Measurements from ENCODE around the gene U2AF2.

The U2AF2 gene

DNA sequence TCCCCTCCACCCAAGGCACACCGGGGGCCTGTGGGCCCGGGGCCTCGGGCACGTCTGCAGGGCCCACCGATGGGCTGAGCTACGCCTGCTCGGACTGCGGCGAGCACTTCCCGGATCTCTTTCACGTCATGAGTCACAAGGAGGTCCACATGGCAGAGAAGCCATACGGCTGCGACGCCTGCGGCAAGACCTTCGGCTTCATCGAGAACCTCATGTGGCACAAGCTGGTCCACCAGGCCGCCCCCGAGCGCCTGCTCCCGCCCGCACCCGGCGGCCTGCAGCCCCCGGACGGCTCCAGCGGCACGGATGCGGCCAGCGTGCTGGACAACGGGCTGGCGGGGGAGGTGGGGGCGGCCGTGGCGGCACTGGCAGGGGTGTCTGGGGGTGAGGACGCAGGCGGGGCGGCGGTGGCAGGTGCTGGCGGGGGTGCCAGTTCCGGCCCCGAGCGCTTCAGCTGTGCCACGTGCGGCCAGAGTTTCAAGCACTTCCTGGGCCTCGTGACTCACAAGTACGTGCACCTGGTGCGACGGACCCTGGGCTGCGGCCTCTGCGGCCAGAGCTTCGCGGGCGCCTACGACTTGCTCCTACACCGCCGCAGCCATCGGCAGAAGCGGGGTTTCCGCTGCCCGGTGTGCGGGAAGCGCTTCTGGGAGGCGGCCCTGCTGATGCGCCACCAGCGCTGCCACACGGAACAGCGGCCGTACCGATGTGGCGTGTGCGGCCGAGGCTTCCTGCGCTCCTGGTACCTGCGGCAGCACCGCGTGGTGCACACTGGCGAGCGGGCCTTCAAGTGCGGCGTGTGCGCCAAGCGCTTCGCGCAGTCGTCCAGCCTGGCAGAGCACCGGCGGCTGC lies 39.1 kb upstream of the U2AF2 start:
- in situ Hi-C loops (cut with HindIII; ENCODE audit: low sequenced_read_pairs) = loop anchor here (25.0 kb wide), 1 partner anchor 1153 kb away; the partner anchor contains the start of genes CDC42EP5 and LENG9
- DNase-seq (ENCODE audit: low read depth) = no peak
- TF ChIP-seq, protein P1, sequence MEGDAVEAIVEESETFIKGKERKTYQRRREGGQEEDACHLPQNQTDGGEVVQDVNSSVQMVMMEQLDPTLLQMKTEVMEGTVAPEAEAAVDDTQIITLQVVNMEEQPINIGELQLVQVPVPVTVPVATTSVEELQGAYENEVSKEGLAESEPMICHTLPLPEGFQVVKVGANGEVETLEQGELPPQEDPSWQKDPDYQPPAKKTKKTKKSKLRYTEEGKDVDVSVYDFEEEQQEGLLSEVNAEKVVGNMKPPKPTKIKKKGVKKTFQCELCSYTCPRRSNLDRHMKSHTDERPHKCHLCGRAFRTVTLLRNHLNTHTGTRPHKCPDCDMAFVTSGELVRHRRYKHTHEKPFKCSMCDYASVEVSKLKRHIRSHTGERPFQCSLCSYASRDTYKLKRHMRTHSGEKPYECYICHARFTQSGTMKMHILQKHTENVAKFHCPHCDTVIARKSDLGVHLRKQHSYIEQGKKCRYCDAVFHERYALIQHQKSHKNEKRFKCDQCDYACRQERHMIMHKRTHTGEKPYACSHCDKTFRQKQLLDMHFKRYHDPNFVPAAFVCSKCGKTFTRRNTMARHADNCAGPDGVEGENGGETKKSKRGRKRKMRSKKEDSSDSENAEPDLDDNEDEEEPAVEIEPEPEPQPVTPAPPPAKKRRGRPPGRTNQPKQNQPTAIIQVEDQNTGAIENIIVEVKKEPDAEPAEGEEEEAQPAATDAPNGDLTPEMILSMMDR (IDR thresholded peaks at IDR 0.05; ENCODE audit: low read depth, low read length, missing control alignments) = no peak
- no peak overlapping the region for H3K4me3 ChIP-seq (ENCODE audit: low read depth, low read length)

DNA sequence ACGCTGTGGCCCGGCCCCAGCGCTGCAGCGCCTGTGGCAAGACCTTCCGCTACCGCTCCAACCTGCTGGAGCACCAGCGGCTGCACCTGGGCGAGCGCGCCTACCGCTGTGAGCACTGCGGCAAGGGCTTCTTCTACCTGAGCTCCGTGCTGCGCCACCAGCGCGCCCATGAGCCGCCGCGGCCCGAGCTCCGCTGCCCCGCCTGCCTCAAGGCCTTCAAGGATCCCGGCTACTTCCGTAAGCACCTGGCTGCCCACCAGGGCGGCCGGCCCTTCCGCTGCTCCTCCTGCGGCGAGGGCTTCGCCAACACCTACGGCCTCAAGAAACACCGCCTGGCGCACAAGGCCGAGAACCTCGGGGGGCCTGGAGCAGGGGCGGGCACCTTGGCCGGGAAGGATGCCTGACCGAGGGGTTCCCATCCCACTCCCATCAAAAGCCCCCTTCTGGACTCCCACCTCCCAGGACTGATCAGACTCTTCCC lies 38.4 kb upstream of the U2AF2 start:
- TF ChIP-seq, protein P1 (IDR thresholded peaks at IDR 0.05; ENCODE audit: low read depth, low read length, missing control alignments) = no peak
- DNase-seq (ENCODE audit: low read depth) = no peak
- in situ Hi-C loops (cut with HindIII; ENCODE audit: low sequenced_read_pairs) = loop anchor here (25.0 kb wide), 1 partner anchor 1154 kb away; the partner anchor contains the start of genes CDC42EP5 and LENG9
- no peak overlapping the region for H3K4me3 ChIP-seq (ENCODE audit: low read depth, low read length)

DNA sequence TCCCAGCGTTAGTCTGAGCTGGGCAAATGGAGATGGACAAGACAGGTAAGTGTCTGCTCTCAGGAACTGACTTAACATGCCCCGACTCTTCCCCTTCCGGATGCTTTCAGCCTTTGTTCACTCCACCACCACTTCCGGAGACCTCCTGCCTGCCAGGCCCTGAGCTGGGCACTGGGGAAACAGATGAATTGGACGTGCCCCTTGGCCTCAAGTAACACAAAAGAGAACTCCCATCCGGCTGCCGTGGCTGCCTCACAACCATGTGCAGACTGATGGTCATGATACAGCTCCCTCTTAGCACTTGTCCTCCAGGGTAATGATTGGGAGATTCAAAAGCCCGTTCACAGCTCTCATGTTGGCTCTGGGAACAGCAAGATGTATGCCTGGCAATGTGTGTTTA lies 37.4 kb upstream of the U2AF2 start:
- DNase-seq (ENCODE audit: low read depth) = no peak
- TF ChIP-seq, protein P1 (IDR thresholded peaks at IDR 0.05; ENCODE audit: low read depth, low read length, missing control alignments) = no peak
- in situ Hi-C loops (cut with HindIII; ENCODE audit: low sequenced_read_pairs) = loop anchor here (25.0 kb wide), 1 partner anchor 1155 kb away; the partner anchor contains the start of genes CDC42EP5 and LENG9
- no peak overlapping the region for H3K4me3 ChIP-seq (ENCODE audit: low read depth, low read length)

DNA sequence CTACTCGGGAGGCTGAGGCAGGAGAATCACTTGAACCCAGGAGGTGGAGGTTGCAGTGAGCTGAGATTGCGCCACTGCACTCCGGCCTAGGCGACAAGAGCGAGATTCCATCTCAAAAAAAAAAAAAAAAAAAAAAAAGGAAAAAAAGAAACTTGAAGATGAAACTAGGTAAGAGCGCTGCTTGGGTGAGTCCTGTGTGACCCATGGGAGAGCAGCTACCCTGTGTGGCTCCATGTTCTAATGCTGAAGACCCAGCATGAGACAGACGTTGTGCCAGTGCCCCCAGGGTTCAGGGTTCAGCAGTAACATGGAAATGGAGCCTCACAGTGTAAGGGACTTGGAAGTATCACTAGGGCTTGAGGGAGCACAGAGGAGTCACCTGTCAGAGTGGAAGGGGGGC lies 36.4 kb upstream of the U2AF2 start:
- TF ChIP-seq, protein P1 (IDR thresholded peaks at IDR 0.05; ENCODE audit: low read depth, low read length, missing control alignments) = no peak
- H3K4me3 ChIP-seq (ENCODE audit: low read depth, low read length) = no peak overlapping the region
- DNase-seq (ENCODE audit: low read depth) = no peak
- in situ Hi-C loops (cut with HindIII; ENCODE audit: low sequenced_read_pairs) = loop anchor here (25.0 kb wide), 1 partner anchor 1156 kb away; the partner anchor contains the start of genes CDC42EP5 and LENG9

DNA sequence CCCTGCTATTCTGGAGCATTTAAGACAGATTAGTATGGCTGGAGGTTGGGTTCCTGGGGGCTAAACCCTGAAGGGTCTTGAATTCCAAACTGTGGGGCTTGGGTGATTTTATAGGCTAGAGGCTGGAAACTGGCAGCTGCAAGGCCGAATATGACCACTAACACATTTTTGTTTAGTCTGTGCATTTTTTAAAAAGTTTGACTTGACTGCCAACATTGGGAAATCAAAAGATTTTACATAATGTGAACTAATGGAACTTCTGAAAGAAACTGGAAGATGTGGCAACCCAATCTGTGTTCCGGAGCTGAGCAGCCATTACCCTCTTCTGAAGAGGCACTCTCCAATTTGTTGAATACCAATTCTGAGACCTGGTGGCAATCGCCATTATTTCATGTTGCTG lies 35.5 kb upstream of the U2AF2 start:
- in situ Hi-C loops (cut with HindIII; ENCODE audit: low sequenced_read_pairs) = loop anchor here (25.0 kb wide), 1 partner anchor 1157 kb away; the partner anchor contains the start of genes CDC42EP5 and LENG9
- TF ChIP-seq, protein P1 (IDR thresholded peaks at IDR 0.05; ENCODE audit: low read depth, low read length, missing control alignments) = no peak
- H3K4me3 ChIP-seq (ENCODE audit: low read depth, low read length) = no peak overlapping the region
- DNase-seq (ENCODE audit: low read depth) = no peak

DNA sequence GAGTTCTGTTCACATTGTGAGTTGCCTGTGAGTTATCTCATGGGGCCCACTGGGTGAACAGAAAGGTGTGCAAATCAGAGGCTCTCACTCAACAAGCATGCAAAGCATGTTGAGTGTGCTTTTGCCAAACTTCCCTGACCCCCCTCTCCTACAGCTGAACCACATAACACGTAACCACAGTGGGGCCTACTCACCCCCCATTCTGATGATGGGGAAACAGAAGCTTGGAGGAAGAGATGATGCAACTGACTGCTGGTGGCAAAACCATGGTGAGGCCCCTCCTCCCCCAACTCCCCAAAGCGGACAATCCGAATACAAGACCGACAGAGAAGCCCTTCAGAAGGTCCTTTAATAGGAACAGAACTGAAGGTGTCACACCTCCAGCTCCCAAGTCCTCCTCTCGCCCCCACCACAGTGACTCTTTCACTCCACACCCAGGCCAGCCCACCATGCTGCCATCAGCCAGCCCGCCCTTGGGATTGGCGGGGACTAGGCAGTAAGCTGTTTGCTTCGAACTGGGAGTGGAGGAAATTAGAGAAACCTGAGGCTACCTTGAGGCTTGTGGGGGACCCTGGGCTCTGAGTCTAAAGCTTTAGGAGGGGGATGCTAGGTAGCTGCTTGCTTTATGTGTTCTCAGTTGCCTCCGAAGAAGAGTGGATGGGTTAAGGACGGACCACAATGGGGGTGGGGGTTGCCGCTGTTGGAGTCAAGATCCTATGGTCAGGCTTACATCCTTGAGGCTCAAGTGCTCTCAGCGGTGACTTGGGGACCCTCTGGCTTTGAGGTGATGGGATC lies 34.2 kb upstream of the U2AF2 start:
- no peak overlapping the region for H3K4me3 ChIP-seq (ENCODE audit: low read depth, low read length)
- no peak for DNase-seq (ENCODE audit: low read depth)
- in situ Hi-C loops (cut with HindIII; ENCODE audit: low sequenced_read_pairs) = loop anchor here (5.0 to 25.0 kb wide), 2 partner anchors 108 to 1158 kb away; partner anchors contain the start of genes CDC42EP5 and LENG9
- TF ChIP-seq, protein P1 (IDR thresholded peaks at IDR 0.05; ENCODE audit: low read depth, low read length, missing control alignments) = no peak

All from astrocyte of the cerebellum (primary cell).